Peyer's patch (tissue), 4 donors: ENCODE results near the gene ANKFN1. TPM values are rescaled to one million over a fixed set of nuclear protein-coding genes. Genes with fewer than 3 reads are reported as not detected.

ENCODE experiments used
- DNase-seq, 3 donors: peaks; one replicate each; pipeline ENCODE4 v3.0.0-alpha.2; 2017 to 2019
- H3K27ac ChIP-seq, 4 donors: fragments of 200-600 bp; sonication (generic); one replicate each; pipeline ENCODE4 v1.5.1; 2016 to 2019
- H3K27me3 ChIP-seq, 2 donors: fragments of 200-600 bp; sonication (generic); one replicate each; pipeline ENCODE4 v1.5.1; 2019
- H3K36me3 ChIP-seq, 3 donors: fragments of 200-600 bp; sonication (generic); one replicate each; pipeline ENCODE4 v1.5.1; 2016 to 2019
- H3K4me1 ChIP-seq, 4 donors: fragments of 200-600 bp; sonication (generic); one replicate each; pipeline ENCODE4 v1.5.1; 2016 to 2019
- H3K4me3 ChIP-seq, 4 donors: fragments of 200-600 bp; sonication (generic); 1 replicate in 3 of 4; 2 replicates in 1 of 4; pipeline ENCODE4 v1.5.1; 2016 to 2019; ENCODE audit warnings: mild to moderate bottlenecking in 1 of 4
- H3K9me3 ChIP-seq, 4 donors: fragments of 200-600 bp; sonication (generic); one replicate each; pipeline ENCODE4 v1.5.1; 2016 to 2019; ENCODE audit warnings: mild to moderate bottlenecking in 1 of 4
- CTCF ChIP-seq, 6 experiments: fragments of 450-650 bp in 4 of 6; fragments of 200-600 bp in 2 of 6; sonication (generic) in 1 of 6; IDR thresholded peaks; one replicate each; pipeline ENCODE4 v1.5.1; 2017 to 2019; ENCODE audit warnings: antibody characterized with exemption in 6 of 6, mild to moderate bottlenecking in 3 of 6, moderate library complexity in 1 of 6
- POLR2A ChIP-seq, 2 donors: fragments of 450-650 bp; IDR thresholded peaks; one replicate each; pipeline ENCODE4 v1.5.1; 2017; ENCODE audit warnings: antibody characterized with exemption in 2 of 2, mild to moderate bottlenecking in 2 of 2, moderate library complexity in 2 of 2
- total RNA-seq, 4 donors: library from RNA; depleted of rRNA; stranded (reverse); fragments of >200 nt; gene quantifications; one replicate each; pipeline ENCODE4 v1.1.0, GENCODE V29; 2016

The ANKFN1 gene
- total RNA-seq, 4 donors from 2014 or later: 0.95 to 2.0 (median 1.6) TPM; not detected in 1

GRCh38 chr17:56320443-56320842 lies 167.2 kb downstream of the ANKFN1 start:
- DNase-seq: no peak
- Histone ChIP-seq H3K4me3 (no peak overlapping the region), H3K4me1 (no peaks in the 10 kb centered on the region), H3K36me3 (no peaks in the 10 kb centered on the region), H3K27me3 (no peaks in the 10 kb centered on the region), H3K27ac (no peak overlapping the region), H3K9me3 (no peaks in the 10 kb centered on the region)
- TF ChIP-seq POLR2A (IDR thresholded peaks at IDR 0.05) (no peak), CTCF (IDR thresholded peaks at IDR 0.05) (no peak)

DNA sequence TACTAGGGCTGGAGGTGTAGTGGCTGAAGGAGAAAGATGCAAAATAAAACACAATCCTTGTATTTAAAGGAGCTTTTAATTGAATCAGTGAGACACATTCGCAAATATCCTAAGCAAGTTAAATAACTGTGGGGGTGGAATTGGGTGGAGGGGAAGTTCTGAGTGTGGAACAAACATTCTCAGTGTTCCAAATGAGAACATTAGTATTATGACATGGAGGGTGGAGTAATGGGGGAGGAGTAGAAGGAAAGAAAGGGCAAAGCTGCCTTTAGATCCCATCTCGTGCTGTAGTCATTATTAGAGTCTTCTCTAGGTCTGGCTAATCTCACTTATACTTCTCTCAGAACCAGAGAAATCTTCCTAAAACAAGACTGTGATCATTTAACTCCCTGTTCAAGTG lies 169.7 kb downstream of the ANKFN1 start:
- no peaks in the 10 kb centered on the region for H3K36me3 ChIP-seq
- TF ChIP-seq POLR2A (IDR thresholded peaks at IDR 0.05): no peak
- TF ChIP-seq CTCF (IDR thresholded peaks at IDR 0.05): no peak
- no peaks in the 10 kb centered on the region for H3K27me3 ChIP-seq
- no peaks in the 10 kb centered on the region for H3K9me3 ChIP-seq
- no peaks in the 10 kb centered on the region for H3K4me1 ChIP-seq
- no peak overlapping the region for H3K27ac ChIP-seq
- no peak for DNase-seq
- H3K4me3 ChIP-seq: no peak overlapping the region

- DNase-seq: no peak
- no peak overlapping the region for H3K27ac ChIP-seq
These were observed 171.4 kb downstream of the ANKFN1 start for GRCh38 chr17:56324676-56325075.

GRCh38 chr17:56325313-56326000 lies 172.2 kb downstream of the ANKFN1 start:
- H3K36me3 ChIP-seq: no peaks in the 10 kb centered on the region
- TF ChIP-seq POLR2A (IDR thresholded peaks at IDR 0.05): no peak
- TF ChIP-seq CTCF (IDR thresholded peaks at IDR 0.05): no peak
- no peaks in the 10 kb centered on the region for H3K27me3 ChIP-seq
- DNase-seq: no peak
- H3K4me1 ChIP-seq: no peaks in the 10 kb centered on the region
- no peak overlapping the region for H3K27ac ChIP-seq
- no peaks in the 10 kb centered on the region for H3K9me3 ChIP-seq
- H3K4me3 ChIP-seq: no peak overlapping the region

More at GRCh38 chr17:56324676-56325075, 171.4 kb downstream of the ANKFN1 start:
- TF ChIP-seq POLR2A (IDR thresholded peaks at IDR 0.05) (no peak), CTCF (IDR thresholded peaks at IDR 0.05) (no peak)
- Histone ChIP-seq H3K4me3 (no peak overlapping the region), H3K9me3 (no peaks in the 10 kb centered on the region), H3K27me3 (no peaks in the 10 kb centered on the region), H3K4me1 (no peaks in the 10 kb centered on the region), H3K36me3 (no peaks in the 10 kb centered on the region)

DNA sequence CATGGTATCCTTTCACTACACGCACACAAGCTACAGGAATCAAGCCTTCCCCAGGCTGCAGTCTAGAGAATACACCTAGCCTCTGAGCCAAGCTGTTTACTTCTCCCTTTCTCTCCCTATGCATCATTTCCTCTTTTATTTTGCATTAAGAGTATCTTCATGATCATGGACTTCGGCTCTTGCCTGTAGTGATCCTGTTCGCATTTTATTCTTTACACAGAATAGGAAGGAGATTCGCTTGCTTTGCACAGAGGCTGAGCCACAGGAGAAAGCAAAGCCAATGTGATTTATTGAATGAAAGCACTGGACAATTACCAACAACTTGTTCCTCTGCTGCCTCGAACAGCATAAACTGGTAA lies 172.7 kb downstream of the ANKFN1 start:
- H3K27ac ChIP-seq: no peak overlapping the region
- H3K4me1 ChIP-seq: no peaks in the 10 kb centered on the region
- no peaks in the 10 kb centered on the region for H3K27me3 ChIP-seq
- no peaks in the 10 kb centered on the region for H3K9me3 ChIP-seq
- no peaks in the 10 kb centered on the region for H3K36me3 ChIP-seq
- no peak for DNase-seq
- TF ChIP-seq CTCF (IDR thresholded peaks at IDR 0.05) (no peak), POLR2A (IDR thresholded peaks at IDR 0.05) (no peak)
- H3K4me3 ChIP-seq: no peak overlapping the region

DNA sequence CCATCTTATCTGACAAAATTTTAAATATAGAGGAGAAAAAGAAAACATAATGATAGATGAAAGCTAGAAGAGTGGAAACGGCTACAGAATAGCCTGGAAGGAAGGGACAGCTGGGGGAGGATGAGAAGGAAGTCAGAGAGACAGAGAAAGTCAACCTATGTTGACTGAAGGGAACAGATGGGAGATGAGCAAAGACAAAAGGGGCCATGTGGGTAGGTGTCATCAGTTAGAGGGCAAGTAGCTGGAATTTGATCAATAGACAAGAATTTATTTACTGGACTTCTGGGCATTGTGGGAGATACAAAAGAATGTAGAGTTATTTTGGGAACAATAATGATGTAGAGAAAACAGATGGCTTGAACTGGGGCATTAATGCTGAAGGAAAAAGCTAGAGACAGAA lies 194.4 kb downstream of the ANKFN1 start:
- Histone ChIP-seq H3K4me3 (no peak overlapping the region), H3K4me1 (no peaks in the 10 kb centered on the region), H3K9me3 (no peaks in the 10 kb centered on the region), H3K27me3 (no peaks in the 10 kb centered on the region), H3K36me3 (no peaks in the 10 kb centered on the region), H3K27ac (no peak overlapping the region)
- TF ChIP-seq POLR2A (IDR thresholded peaks at IDR 0.05) (no peak), CTCF (IDR thresholded peaks at IDR 0.05) (no peak)
- no peak for DNase-seq
